IMR-90 (cell line): ENCODE results near the gene MYH13.

Source experiments
- MXI1 ChIP-seq: IDR thresholded peaks from 2 replicates; pipeline ENCODE4 v1.6.1; 2012; ENCODE audit warnings: low read depth, mild to moderate bottlenecking, low read length, moderate library complexity, borderline replicate concordance
- POLR2A ChIP-seq: IDR thresholded peaks from 2 replicates; pipeline ENCODE4 v1.6.1; 2012; ENCODE audit warnings: mild to moderate bottlenecking, low read depth, low read length
- RAD21 ChIP-seq: IDR thresholded peaks from 2 replicates; pipeline ENCODE4 v1.6.1; 2012; ENCODE audit warnings: low read length, improper control_type of control experiment
- TF ChIP-seq, protein P1 (sequence below): conservative IDR thresholded peaks from 2 replicates; pipeline ENCODE4 v1.5.1; 2012; ENCODE audit warnings: mild to moderate bottlenecking, low read depth, low read length, improper control_type of control experiment
- TF ChIP-seq, protein P2 (sequence below): fragments of 150-350 bp; IDR thresholded peaks from 2 replicates; pipeline ENCODE4 v1.6.1; 2016; ENCODE audit warnings: low read depth, mild to moderate bottlenecking, low read length, moderate library complexity, borderline replicate concordance
- TF ChIP-seq, protein P3 (sequence below): fragments of 150-350 bp; IDR thresholded peaks from 2 replicates; pipeline ENCODE4 v1.6.1; 2017; ENCODE audit warnings: mild to moderate bottlenecking, antibody characterized with exemption, low read length, low read depth

DNA sequence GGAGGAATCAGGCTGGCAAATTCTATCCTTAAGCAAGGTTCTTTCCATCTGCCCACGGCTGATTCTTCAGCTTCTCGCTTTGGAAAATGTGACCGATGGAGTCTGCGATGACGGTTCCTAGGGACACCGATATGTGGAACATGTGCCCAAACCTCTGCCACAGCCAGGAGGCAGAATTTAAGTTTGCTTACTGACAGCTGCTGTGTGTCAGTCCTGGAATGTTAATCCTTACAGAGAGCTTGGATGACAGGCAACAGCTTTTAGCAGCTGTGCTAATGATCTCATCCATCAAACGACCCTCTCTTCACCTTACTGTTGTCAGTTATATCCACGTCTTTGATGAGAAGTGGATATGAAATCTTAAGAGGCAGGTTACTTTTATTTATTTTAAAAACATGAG lies 11.4 kb upstream of the MYH13 start:
- TF ChIP-seq, protein P1, sequence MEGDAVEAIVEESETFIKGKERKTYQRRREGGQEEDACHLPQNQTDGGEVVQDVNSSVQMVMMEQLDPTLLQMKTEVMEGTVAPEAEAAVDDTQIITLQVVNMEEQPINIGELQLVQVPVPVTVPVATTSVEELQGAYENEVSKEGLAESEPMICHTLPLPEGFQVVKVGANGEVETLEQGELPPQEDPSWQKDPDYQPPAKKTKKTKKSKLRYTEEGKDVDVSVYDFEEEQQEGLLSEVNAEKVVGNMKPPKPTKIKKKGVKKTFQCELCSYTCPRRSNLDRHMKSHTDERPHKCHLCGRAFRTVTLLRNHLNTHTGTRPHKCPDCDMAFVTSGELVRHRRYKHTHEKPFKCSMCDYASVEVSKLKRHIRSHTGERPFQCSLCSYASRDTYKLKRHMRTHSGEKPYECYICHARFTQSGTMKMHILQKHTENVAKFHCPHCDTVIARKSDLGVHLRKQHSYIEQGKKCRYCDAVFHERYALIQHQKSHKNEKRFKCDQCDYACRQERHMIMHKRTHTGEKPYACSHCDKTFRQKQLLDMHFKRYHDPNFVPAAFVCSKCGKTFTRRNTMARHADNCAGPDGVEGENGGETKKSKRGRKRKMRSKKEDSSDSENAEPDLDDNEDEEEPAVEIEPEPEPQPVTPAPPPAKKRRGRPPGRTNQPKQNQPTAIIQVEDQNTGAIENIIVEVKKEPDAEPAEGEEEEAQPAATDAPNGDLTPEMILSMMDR = no peak
- TF ChIP-seq POLR2A (no peak), MXI1 (no peak), RAD21 (no peak)
- TF ChIP-seq, protein P2, sequence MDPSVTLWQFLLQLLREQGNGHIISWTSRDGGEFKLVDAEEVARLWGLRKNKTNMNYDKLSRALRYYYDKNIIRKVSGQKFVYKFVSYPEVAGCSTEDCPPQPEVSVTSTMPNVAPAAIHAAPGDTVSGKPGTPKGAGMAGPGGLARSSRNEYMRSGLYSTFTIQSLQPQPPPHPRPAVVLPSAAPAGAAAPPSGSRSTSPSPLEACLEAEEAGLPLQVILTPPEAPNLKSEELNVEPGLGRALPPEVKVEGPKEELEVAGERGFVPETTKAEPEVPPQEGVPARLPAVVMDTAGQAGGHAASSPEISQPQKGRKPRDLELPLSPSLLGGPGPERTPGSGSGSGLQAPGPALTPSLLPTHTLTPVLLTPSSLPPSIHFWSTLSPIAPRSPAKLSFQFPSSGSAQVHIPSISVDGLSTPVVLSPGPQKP = no peak
- TF ChIP-seq, protein P3, sequence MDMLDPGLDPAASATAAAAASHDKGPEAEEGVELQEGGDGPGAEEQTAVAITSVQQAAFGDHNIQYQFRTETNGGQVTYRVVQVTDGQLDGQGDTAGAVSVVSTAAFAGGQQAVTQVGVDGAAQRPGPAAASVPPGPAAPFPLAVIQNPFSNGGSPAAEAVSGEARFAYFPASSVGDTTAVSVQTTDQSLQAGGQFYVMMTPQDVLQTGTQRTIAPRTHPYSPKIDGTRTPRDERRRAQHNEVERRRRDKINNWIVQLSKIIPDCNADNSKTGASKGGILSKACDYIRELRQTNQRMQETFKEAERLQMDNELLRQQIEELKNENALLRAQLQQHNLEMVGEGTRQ = no peak
